MM.1S (cell line): ENCODE data around the gene ALAS2.

Experiments used
- CTCF ChIP-seq: fragments of 300-600 bp; sonication (generic); IDR thresholded peaks from 2 replicates; pipeline ENCODE4 v1.5.1; 2016; ENCODE audit warnings: antibody characterized with exemption, low read length, mixed read lengths
- EZH2 ChIP-seq: fragments of 300-600 bp; sonication (generic); optimal IDR thresholded peaks from 2 replicates; pipeline ENCODE3; 2017; ENCODE audit warnings: low read depth, mild to moderate bottlenecking, antibody characterized with exemption, low read length, mixed read lengths
- EZH2phosphoT487 ChIP-seq: fragments of 300-600 bp; sonication (generic); IDR thresholded peaks from 2 replicates; pipeline ENCODE4 v1.6.1; 2018; ENCODE audit warnings: antibody characterized with exemption, low read length

DNA sequence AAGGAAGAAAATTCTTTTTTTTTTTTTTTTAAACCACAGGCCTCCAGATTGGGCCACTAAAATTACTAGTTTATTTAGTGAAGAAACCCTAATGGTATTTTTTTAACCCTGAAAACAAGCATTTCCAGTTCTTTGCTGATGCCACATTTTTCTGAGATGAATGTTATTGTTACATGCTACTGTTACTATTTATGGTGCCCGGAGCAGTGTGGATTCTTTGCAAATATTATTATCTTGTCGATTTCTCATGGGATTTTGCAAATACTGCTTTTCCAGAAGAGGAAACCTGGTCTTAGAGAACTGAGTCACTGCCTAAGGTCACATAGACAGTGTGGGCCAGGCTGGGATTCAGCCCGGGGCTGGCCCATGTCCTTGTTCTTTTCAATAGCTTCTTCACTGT is 8.7 kb upstream of the ALAS2 start:
- TF ChIP-seq EZH2 (no peak), CTCF (no peak), EZH2phosphoT487 (no peak)
